Nephron (organoid): ENCODE results near the gene TMEM147.

ENCODE experiments used
- H3K27ac Mint-ChIP-seq, 3 experiments: 2 replicates each; pipeline ENCODE4 v1.8.0; 2020; ENCODE audit warnings: mixed read lengths in 3 of 3, mild to moderate bottlenecking in 2 of 3, moderate library complexity in 1 of 3
- H3K27me3 Mint-ChIP-seq: 2 replicates; pipeline ENCODE4 v1.8.0; 2021; ENCODE audit warnings: low read depth, mild to moderate bottlenecking, moderate library complexity, mixed read lengths
- H3K36me3 Mint-ChIP-seq: 2 replicates; pipeline ENCODE4 v1.8.0; 2020; ENCODE audit warnings: low read depth, mixed read lengths
- H3K4me1 Mint-ChIP-seq: 2 replicates; pipeline ENCODE4 v1.8.0; 2020; ENCODE audit warnings: mixed read lengths
- H3K4me3 Mint-ChIP-seq, 3 experiments: 2 replicates each; pipeline ENCODE4 v1.8.0; 2020; ENCODE audit warnings: mild to moderate bottlenecking in 3 of 3, mixed read lengths in 3 of 3, moderate library complexity in 2 of 3
- H3K9me3 Mint-ChIP-seq: 2 replicates; pipeline ENCODE4 v1.8.0; 2020; ENCODE audit warnings: mixed read lengths
- CTCF ChIP-seq, 3 experiments: fragments of 200-600 bp; sonication (generic); IDR thresholded peaks; one replicate each; pipeline ENCODE4 v1.5.0; 2021; ENCODE audit warnings: antibody characterized with exemption in 3 of 3; ENCODE audit not compliant: unreplicated experiment in 3 of 3

Gene TMEM147

GRCh38 chr19:35560271-35560670 lies 14.8 kb downstream of the TMEM147 start:
- H3K9me3 Mint-ChIP-seq, result no peaks in the 10 kb centered on the region
- TF ChIP-seq CTCF (IDR thresholded peaks at IDR 0.05; ENCODE audit: unreplicated experiment in 3 of 3), result no peak
- H3K4me1 Mint-ChIP-seq, result peaks cover 5% of the 10 kb centered on the region

GRCh38 chr19:35560677-35561076 lies 15.3 kb downstream of the TMEM147 start:
- Mint-ChIP-seq H3K4me1 (peaks cover 5% of the 10 kb centered on the region), H3K9me3 (no peaks in the 10 kb centered on the region), H3K4me3 (no peak overlapping the region), H3K27me3 (peaks cover 76% of the 10 kb centered on the region), H3K27ac (no peak overlapping the region), H3K36me3 (no peaks in the 10 kb centered on the region)
- TF ChIP-seq CTCF (IDR thresholded peaks at IDR 0.05; ENCODE audit: unreplicated experiment in 3 of 3), result no peak

More at GRCh38 chr19:35560271-35560670, 14.8 kb downstream of the TMEM147 start:
- H3K27ac Mint-ChIP-seq, result no peak overlapping the region
- peaks cover 76% of the 10 kb centered on the region for H3K27me3 Mint-ChIP-seq
- no peak overlapping the region for H3K4me3 Mint-ChIP-seq
- no peaks in the 10 kb centered on the region for H3K36me3 Mint-ChIP-seq

GRCh38 chr19:35561436-35561835 lies 16.0 kb downstream of the TMEM147 start:
- no peak for TF ChIP-seq CTCF (IDR thresholded peaks at IDR 0.05; ENCODE audit: unreplicated experiment in 3 of 3)
- Mint-ChIP-seq H3K36me3 (no peaks in the 10 kb centered on the region), H3K4me3 (no peak overlapping the region)

GRCh38 chr19:35562336-35562735 lies 16.9 kb downstream of the TMEM147 start:
- Mint-ChIP-seq H3K27me3 (peaks cover 62% of the 10 kb centered on the region), H3K27ac (no peak overlapping the region), H3K36me3 (no peaks in the 10 kb centered on the region), H3K4me3 (no peak overlapping the region), H3K9me3 (no peaks in the 10 kb centered on the region), H3K4me1 (peaks cover 1% of the 10 kb centered on the region)
- no peak for TF ChIP-seq CTCF (IDR thresholded peaks at IDR 0.05; ENCODE audit: unreplicated experiment in 3 of 3)

More at GRCh38 chr19:35561436-35561835, 16.0 kb downstream of the TMEM147 start:
- H3K9me3 Mint-ChIP-seq, result no peaks in the 10 kb centered on the region
- no peak overlapping the region for H3K27ac Mint-ChIP-seq
- H3K27me3 Mint-ChIP-seq, result peaks cover 69% of the 10 kb centered on the region
- H3K4me1 Mint-ChIP-seq, result peaks cover 5% of the 10 kb centered on the region

GRCh38 chr19:35562776-35563175 lies 17.4 kb downstream of the TMEM147 start:
- no peaks in the 10 kb centered on the region for H3K9me3 Mint-ChIP-seq
- no peaks in the 10 kb centered on the region for H3K36me3 Mint-ChIP-seq
- no peak overlapping the region for H3K4me3 Mint-ChIP-seq
- TF ChIP-seq CTCF (IDR thresholded peaks at IDR 0.05; ENCODE audit: unreplicated experiment in 3 of 3), result no peak
- H3K4me1 Mint-ChIP-seq, result no peaks in the 10 kb centered on the region
- H3K27ac Mint-ChIP-seq, result no peak overlapping the region
- H3K27me3 Mint-ChIP-seq, result peaks cover 58% of the 10 kb centered on the region

GRCh38 chr19:35563207-35563829 lies 17.9 kb downstream of the TMEM147 start, which contains the start of gene ATP4A:
ATP4A (minus strand) TSS chr19:35563658; CDS start chr19:35563629, 29 bp downstream.
- H3K4me3 Mint-ChIP-seq, result no peak within 1 kb of the TSS
- no peaks in the 10 kb centered on the region for H3K36me3 Mint-ChIP-seq
- H3K4me1 Mint-ChIP-seq, result no peaks in the 10 kb centered on the region

More at GRCh38 chr19:35563207-35563829, 17.9 kb downstream of the TMEM147 start, which contains the start of gene ATP4A:
- no peak for TF ChIP-seq CTCF (IDR thresholded peaks at IDR 0.05; ENCODE audit: unreplicated experiment in 3 of 3)
- no peaks in the 10 kb centered on the region for H3K9me3 Mint-ChIP-seq
- no peak within 1 kb of the TSS for H3K27ac Mint-ChIP-seq
- H3K27me3 Mint-ChIP-seq, result peaks cover 54% of the 10 kb centered on the region
